ENCODE measurements around the gene PSMD5. TPM values are rescaled to one million over a fixed set of nuclear protein-coding genes. Genes with fewer than 3 reads are reported as not detected.

The PSMD5 gene
- total and polyA plus RNA-seq, 9 of the 15 experiments (the other 6 are each of a cell fraction or from before 2014, with no cell fraction given), result 46.4 to 148 (median 76.3) TPM

GRCh38 chr9:120875643-120875953, 32.9 kb upstream of the PSMD5 start (continued):
- TF ChIP-seq AFF1 (IDR thresholded peaks at IDR 0.05; ENCODE audit: low read depth in 1 of 2, partially characterized antibody in 2 of 2) (no peak), ZNF644 (tag; IDR thresholded peaks at IDR 0.05; ENCODE audit: low read depth) (no peak), RFX1 (IDR thresholded peaks at IDR 0.05) (no peak), AFF4 (CRISPR knock-in tag; IDR thresholded peaks at IDR 0.05) (no peak), EP300 (IDR thresholded peaks at IDR 0.05; ENCODE audit: low read length) (0 out of 2 replicates have a peak, but pooled peaks have one; percentile 0), POLR2A (conservative IDR thresholded peaks at IDR 0.05) (no peak), ATF3 (IDR thresholded peaks at IDR 0.05) (no peak), ATF3 (CRISPR knock-in tag; conservative IDR thresholded peaks at IDR 0.05) (0 out of 2 replicates have a peak, but pooled peaks have one; percentile 20), SIRT6 (IDR thresholded peaks at IDR 0.05; ENCODE audit: low read depth, low read length) (no peak), HMBOX1 (IDR thresholded peaks at IDR 0.05) (no peak), YY1 (IDR thresholded peaks at IDR 0.05; ENCODE audit: borderline replicate concordance in 1 of 3, control insufficient read depth in 1 of 3, extremely low read depth in 1 of 3, insufficient read depth in 3 of 3, insufficient read length in 1 of 3, insufficient replicate concordance in 2 of 3, low read depth in 1 of 3, low read length in 2 of 3) (no peak), ILK (tag; IDR thresholded peaks at IDR 0.05; ENCODE audit: borderline replicate concordance, low read depth) (no peak), HDAC3 (IDR thresholded peaks at IDR 0.05; ENCODE audit: borderline replicate concordance, partially characterized antibody) (no peak)
